Measurements from ENCODE around the gene HNF1B.
A peak's percentile ranks its signal among the peaks of the same experiment; 100 is the strongest.
"Not testable (repeated sequence)": the region's sequence is repeated elsewhere in the genome, so short reads cannot be mapped to it uniquely, and the experiment has no call there.

The HNF1B gene

GRCh38 chr17:37744961-37745800 lies at the start of gene HNF1B:
HNF1B (minus strand) TSS chr17:37745059; CDS start chr17:37744884, 175 bp downstream.
- no peak for DNase-seq (ENCODE audit: low read depth in 4 of 4, low spot score in 1 of 4)

- no peak for DNase-seq (ENCODE audit: low read depth in 4 of 4, low spot score in 1 of 4)
Observed at GRCh38 chr17:37792787-37793186, 47.9 kb upstream of the HNF1B start.

- peak in 3 of 4 experiments; percentile 9 to 22 (median 19) for DNase-seq (ENCODE audit: low read depth in 4 of 4, low spot score in 1 of 4)
Observed at GRCh38 chr17:37791447-37792399, 46.9 kb upstream of the HNF1B start.

- DNase-seq (ENCODE audit: low read depth in 4 of 4, low spot score in 1 of 4), result no peak
Observed at GRCh38 chr17:37789771-37790541, 45.1 kb upstream of the HNF1B start.

- no peak for DNase-seq (ENCODE audit: low read depth in 4 of 4, low spot score in 1 of 4)
Observed at GRCh38 chr17:37789021-37789565, 44.2 kb upstream of the HNF1B start.

DNA sequence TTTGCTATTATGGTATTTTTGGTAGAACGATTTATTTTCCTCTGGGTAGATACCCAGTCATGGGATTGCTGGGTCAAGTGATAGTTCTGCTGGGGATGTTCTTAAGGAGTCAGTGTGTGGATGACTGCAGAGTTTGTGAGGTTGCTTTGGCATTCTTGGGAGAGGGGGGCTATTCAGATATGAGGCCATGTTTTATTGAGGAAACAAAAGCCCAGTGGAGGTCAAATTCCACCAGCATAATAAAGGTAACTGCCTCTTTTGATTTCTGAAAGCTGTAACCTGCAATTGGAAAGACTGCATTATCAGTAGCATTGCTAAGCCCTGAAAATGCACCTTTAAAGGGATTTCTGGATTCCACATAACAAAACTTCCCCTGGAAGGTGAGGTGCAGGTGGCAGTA lies 43.7 kb upstream of the HNF1B start:
- DNase-seq (ENCODE audit: low read depth in 4 of 4, low spot score in 1 of 4), result no peak

DNA sequence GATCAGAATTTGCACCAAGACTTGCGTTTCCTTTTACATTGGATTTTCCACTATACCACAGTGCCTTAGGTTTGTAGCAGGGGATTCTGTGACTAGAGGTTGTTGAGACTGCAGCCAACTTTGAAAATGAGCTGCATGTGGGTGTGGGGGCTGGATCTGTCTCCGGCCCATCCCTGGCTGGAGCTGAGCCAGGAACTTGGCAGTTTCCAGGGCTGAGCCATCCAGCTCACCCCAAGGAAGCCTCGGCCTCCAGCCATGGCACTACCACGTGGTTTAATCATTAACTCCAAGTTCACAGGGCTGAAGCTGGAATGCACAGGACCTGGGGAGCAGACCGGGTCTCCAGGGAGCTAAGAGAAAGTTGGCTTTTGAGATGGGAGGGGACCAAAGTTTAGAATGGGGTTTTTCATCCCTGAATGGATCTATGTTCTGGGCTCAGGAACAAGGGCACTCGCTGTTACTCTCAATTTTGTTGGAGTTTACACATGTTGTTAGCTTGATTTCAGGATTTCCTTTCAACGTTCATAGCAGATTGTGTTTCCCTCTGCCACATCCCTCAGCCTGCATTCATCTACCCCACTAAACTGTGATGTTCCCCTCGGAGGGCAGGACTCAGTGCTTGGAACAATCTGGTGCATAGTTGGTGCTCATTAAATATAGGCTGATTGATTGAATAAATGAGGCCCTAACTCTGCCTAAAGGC lies 42.3 kb upstream of the HNF1B start:
- no peak for DNase-seq (ENCODE audit: low read depth in 4 of 4, low spot score in 1 of 4)

- no peak for DNase-seq (ENCODE audit: low read depth in 4 of 4, low spot score in 1 of 4)
Observed at GRCh38 chr17:37786481-37786880, 41.6 kb upstream of the HNF1B start.

DNA sequence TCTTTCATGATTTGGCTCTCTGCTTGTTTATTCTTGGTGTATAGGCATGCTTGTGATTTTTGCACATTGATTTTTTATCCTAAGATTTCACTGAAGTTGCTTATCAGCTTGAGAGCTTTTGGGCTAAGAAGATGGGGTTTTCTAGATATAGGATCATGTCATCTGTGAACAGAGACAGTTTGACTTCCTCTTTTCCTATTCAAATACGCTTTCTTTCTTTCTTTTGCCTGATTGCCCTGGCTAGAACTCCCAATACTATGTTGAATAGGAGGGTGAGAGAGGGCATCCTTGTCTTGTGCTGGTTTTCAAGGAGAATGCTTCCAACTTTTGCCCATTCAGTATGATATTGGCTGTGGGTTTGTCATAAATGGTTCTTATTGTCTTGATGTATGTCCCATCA lies 37.6 kb upstream of the HNF1B start:
- DNase-seq (ENCODE audit: low read depth in 4 of 4, low spot score in 1 of 4), result not testable (repeated sequence)

DNA sequence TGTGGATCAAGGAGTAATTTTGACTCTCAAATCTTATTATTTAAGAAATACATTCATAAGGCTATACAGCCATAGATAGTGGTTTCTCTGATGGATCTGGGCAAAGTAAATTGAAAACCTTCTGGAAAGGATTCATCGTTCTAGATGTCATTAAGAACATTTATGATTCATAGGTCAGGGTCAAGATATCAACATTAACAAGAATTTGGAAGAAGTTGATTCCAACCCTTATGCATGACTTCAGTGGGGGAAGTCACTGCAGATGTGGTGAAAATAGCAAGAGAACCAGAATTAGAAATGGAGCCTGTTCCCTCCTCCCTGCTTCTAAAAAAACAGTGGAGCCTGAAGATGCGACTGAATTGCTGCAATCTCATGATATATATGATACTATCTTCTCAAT lies 36.6 kb upstream of the HNF1B start:
- DNase-seq (ENCODE audit: low read depth in 4 of 4, low spot score in 1 of 4), result no peak

GRCh38 chr17:37779554-37779953 lies 34.7 kb upstream of the HNF1B start:
- DNase-seq (ENCODE audit: low read depth in 4 of 4, low spot score in 1 of 4), result no peak

- DNase-seq (ENCODE audit: low read depth in 4 of 4, low spot score in 1 of 4), result peak in 1 of 4 experiments; percentile 30
Observed at GRCh38 chr17:37774504-37774903, 29.6 kb upstream of the HNF1B start.

GRCh38 chr17:37772982-37773381 lies 28.1 kb upstream of the HNF1B start:
- no peak for DNase-seq (ENCODE audit: low read depth in 4 of 4, low spot score in 1 of 4)

- DNase-seq (ENCODE audit: low read depth in 4 of 4, low spot score in 1 of 4), result peak in 2 of 4 experiments; percentile 17 to 31
Observed at GRCh38 chr17:37770631-37771518, 26.0 kb upstream of the HNF1B start.

DNA sequence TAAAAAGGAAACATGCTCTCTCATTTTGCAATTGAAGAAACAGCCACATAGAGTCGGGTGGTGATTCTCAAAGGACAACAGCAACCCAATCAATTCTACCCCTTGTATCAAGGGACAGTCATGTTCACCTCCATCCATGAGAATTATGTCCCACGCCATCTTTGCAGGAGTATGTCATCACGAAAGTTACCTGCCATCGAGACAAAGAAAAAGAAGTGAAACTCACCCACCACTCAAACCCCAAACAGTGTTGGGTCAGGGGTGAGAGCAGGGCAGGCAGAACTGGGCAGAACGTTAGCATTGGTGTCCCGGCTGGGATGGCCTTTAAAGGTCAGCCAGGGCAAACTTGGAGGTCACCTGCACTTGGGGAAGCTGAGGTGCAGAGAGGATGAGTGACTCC lies 24.2 kb upstream of the HNF1B start:
- DNase-seq (ENCODE audit: low read depth in 4 of 4, low spot score in 1 of 4), result no peak

DNA sequence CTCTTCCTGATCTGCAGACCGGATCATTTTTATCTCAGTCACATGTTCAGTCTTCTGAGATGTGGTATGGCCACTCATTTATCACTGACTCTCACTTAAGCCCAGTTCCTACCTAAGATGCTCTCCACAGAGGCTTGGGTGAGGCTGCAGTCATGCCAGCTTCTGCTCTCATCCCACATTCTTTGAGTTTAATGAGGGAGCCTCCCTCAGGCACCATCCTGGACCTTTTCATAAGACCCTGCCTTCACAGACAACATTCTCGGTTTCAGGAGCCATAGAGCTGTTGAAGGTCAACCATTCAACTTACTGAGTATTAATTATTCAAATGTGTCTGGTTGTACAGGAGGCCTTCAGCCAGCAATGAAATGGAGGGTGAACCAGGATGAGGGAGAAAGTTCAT lies 23.6 kb upstream of the HNF1B start:
- no peak for DNase-seq (ENCODE audit: low read depth in 4 of 4, low spot score in 1 of 4)

- no peak for DNase-seq (ENCODE audit: low read depth in 4 of 4, low spot score in 1 of 4)
Observed at GRCh38 chr17:37766971-37767370, 22.1 kb upstream of the HNF1B start.

- DNase-seq (ENCODE audit: low read depth in 4 of 4, low spot score in 1 of 4), result no peak
Observed at GRCh38 chr17:37764383-37764782, 19.5 kb upstream of the HNF1B start.

DNA sequence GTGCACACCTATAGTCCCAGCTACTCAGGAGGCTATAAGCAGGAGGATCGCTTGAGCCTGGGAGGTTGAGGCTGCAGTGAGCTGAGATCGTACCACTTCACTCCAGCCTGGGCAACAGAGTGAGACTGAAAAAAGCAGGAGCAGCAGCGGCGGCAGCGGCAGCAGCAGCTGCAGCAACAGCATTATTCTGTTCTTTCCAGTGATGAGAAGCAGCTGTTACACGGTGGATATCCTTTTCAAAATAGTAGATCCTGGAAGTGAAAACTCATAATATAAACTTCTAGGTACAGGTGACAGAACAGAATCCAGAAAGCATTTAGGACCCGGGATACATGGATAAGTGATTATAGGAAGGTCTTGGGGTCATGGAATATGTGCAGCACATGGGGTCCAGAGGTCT lies 17.8 kb upstream of the HNF1B start:
- DNase-seq (ENCODE audit: low read depth in 4 of 4, low spot score in 1 of 4), result no peak

Measured in stimulated activated CD4-positive, alpha-beta T cell treated with anti-CD3 and anti-CD28 coated beads, Interleukin-1b, Interleukin-23, amount 100 ng/mL, for 24 hours (primary cell).